HCT116 (cell line): ENCODE measurements around the gene CAPZA2. TPM values are rescaled to one million over a fixed set of nuclear protein-coding genes. Genes with fewer than 3 reads are reported as not detected.

ENCODE experiments used
- ATAC-seq: fragments of 200-7000 bp; cut with Tn5 transposase; 2 replicates; pipeline ENCODE4 v1.9.1; 2020; ENCODE audit warnings: mild to moderate bottlenecking, moderate library complexity
- BruUV-seq: library from RNA; stranded (reverse); fragments of 400-500 nt; replicated peaks from 2 replicates; lab custom pipeline; 2021; lab: Mats Ljungman, UMichigan
- CTCF ChIA-PET: fragments of 300-600 bp; sonication (Branson Sonifier 250); formaldehyde crosslinking; loops from one replicate; lab custom pipeline; 2021; ENCODE audit warnings: antibody characterized with exemption; lab: Charles Lee
- POLR2A ChIA-PET: fragments of 300-600, 350-600 bp; sonication (Branson Sonifier 250); formaldehyde crosslinking; loops from one replicate; lab custom pipeline; 2021; ENCODE audit warnings: antibody characterized with exemption; lab: Charles Lee
- RAD21 ChIA-PET, 2 experiments: fragments of 300-600 bp; sonication (Branson Sonifier 250); formaldehyde crosslinking; loops; one replicate each; lab custom pipeline; 2023; ENCODE audit warnings: low total read pairs in 2 of 2; ENCODE audit not compliant: uncharacterized antibody in 2 of 2, unreplicated experiment in 2 of 2, low non-redundant PET in 1 of 2; lab: Charles Lee
- DNase-seq: peaks from one replicate; pipeline ENCODE4 v3.0.0-alpha.2; 2010; ENCODE audit warnings: low read depth, low spot score
- H2AFZ ChIP-seq: fragments of 200-600 bp; shearing (Covaris generic), sonication (generic); 2 replicates; pipeline ENCODE4 v1.6.1; 2017; ENCODE audit warnings: low read depth, mixed run types, mixed read lengths, antibody characterized with exemption, low read length; ENCODE audit not compliant: poor library complexity, severe bottlenecking
- H3K27ac ChIP-seq: 2 replicates; pipeline ENCODE4 v1.5.1; 2012; ENCODE audit warnings: low read depth, low read length
- H3K27me3 ChIP-seq: fragments of 200-600 bp; sonication (generic); 2 replicates; pipeline ENCODE4 v1.6.1; 2016; ENCODE audit warnings: mixed run types, low read length, mixed read lengths; ENCODE audit not compliant: insufficient read depth
- H3K36me3 ChIP-seq, 2 experiments: fragments of 200-500 bp in 1 of 2; fragments of 200-600 bp in 1 of 2; sonication (Bioruptor generic) in 1 of 2; sonication (generic) in 1 of 2; 2 replicates each; pipeline versions ENCODE4 v1.5.1 to v1.6.1; 2014 to 2016; ENCODE audit warnings: low read length in 2 of 2, inconsistent platforms in 1 of 2, mixed read lengths in 1 of 2, mixed run types in 1 of 2; ENCODE audit not compliant: insufficient read depth in 2 of 2, control insufficient read depth in 1 of 2
- H3K4me1 ChIP-seq, 2 experiments: fragments of 200-600 bp in 1 of 2; sonication (generic) in 1 of 2; 2 replicates each; pipeline versions ENCODE4 v1.5.1 to v1.6.1; 2012 to 2017; ENCODE audit warnings: low read length in 2 of 2, inconsistent platforms in 1 of 2, mild to moderate bottlenecking in 1 of 2, mixed read lengths in 1 of 2, mixed run types in 1 of 2, moderate library complexity in 1 of 2; ENCODE audit not compliant: insufficient read depth in 2 of 2, control insufficient read depth in 1 of 2
- H3K4me2 ChIP-seq: fragments of 200-600 bp; sonication (generic); 2 replicates; pipeline ENCODE4 v1.6.1; 2017; ENCODE audit warnings: mixed run types, low read length, mixed read lengths
- H3K4me3 ChIP-seq, 2 experiments: fragments of 200-600 bp in 1 of 2; sonication (generic) in 1 of 2; replicated peaks in 1 of 2; 2 replicates each; pipeline ENCODE4 v1.5.1; 2011 to 2016; ENCODE audit warnings: low read length in 2 of 2, control low read depth in 1 of 2, low read depth in 1 of 2, mild to moderate bottlenecking in 1 of 2, mixed read lengths in 1 of 2, mixed run types in 1 of 2
- H3K79me2 ChIP-seq: fragments of 200-600 bp; sonication (generic); 2 replicates; pipeline ENCODE4 v1.6.1; 2017; ENCODE audit warnings: mild to moderate bottlenecking, mixed run types, low read length, moderate library complexity, mixed read lengths; ENCODE audit not compliant: insufficient read depth
- H3K9ac ChIP-seq: fragments of 200-600 bp; sonication (generic); 2 replicates; pipeline ENCODE4 v1.6.1; 2016; ENCODE audit warnings: low read length, mixed read lengths
- H3K9me2 ChIP-seq: fragments of 200-600 bp; sonication (generic), shearing (Covaris generic); 2 replicates; pipeline ENCODE4 v1.6.1; 2017; ENCODE audit warnings: mixed run types, mild to moderate bottlenecking, moderate library complexity; ENCODE audit not compliant: insufficient read depth
- H3K9me3 ChIP-seq, 2 experiments: fragments of 200-500 bp in 1 of 2; fragments of 200-600 bp in 1 of 2; sonication (Bioruptor generic) in 1 of 2; sonication (generic) in 1 of 2; 2 replicates each; pipeline ENCODE4 v1.6.1; 2014 to 2017; ENCODE audit warnings: low read length in 2 of 2, mixed read lengths in 2 of 2, inconsistent platforms in 1 of 2, low read depth in 1 of 2, mild to moderate bottlenecking in 1 of 2, mixed run types in 1 of 2, moderate library complexity in 1 of 2; ENCODE audit not compliant: control insufficient read depth in 1 of 2, insufficient read depth in 1 of 2
- H4K20me1 ChIP-seq: fragments of 200-600 bp; sonication (generic), shearing (Covaris generic); 2 replicates; pipeline ENCODE4 v1.6.1; 2017; ENCODE audit warnings: mixed run types, mild to moderate bottlenecking, moderate library complexity; ENCODE audit not compliant: insufficient read depth
- CEBPB ChIP-seq: IDR thresholded peaks from 2 replicates; pipeline ENCODE4 v1.6.1; 2012; ENCODE audit warnings: low read depth
- EGR1 ChIP-seq: IDR thresholded peaks from 2 replicates; pipeline ENCODE4 v1.6.1; 2012; ENCODE audit warnings: low read depth
- ELF1 ChIP-seq: IDR thresholded peaks from 2 replicates; pipeline ENCODE4 v1.6.1; 2012; ENCODE audit warnings: low read depth, borderline replicate concordance
- POLR2A ChIP-seq: IDR thresholded peaks from 2 replicates; pipeline ENCODE4 v1.7.0; 2011; ENCODE audit warnings: borderline replicate concordance; ENCODE audit not compliant: insufficient read depth, insufficient read length; ENCODE audit errors: extremely low read depth
- POLR2AphosphoS5 ChIP-seq: IDR thresholded peaks from 2 replicates; pipeline ENCODE4 v1.6.1; 2011; ENCODE audit warnings: mild to moderate bottlenecking, low read depth, low read length, moderate library complexity
- RAD21 ChIP-seq: IDR thresholded peaks from 2 replicates; pipeline ENCODE4 v1.6.1; 2012; ENCODE audit warnings: low read depth, mild to moderate bottlenecking
- SIN3A ChIP-seq: IDR thresholded peaks from 2 replicates; pipeline ENCODE4 v1.6.1; 2012; ENCODE audit warnings: low read depth
- TCF7L2 ChIP-seq: IDR thresholded peaks from 2 replicates; pipeline ENCODE4 v1.7.0; 2011; ENCODE audit warnings: borderline replicate concordance, inconsistent platforms; ENCODE audit not compliant: insufficient read depth, insufficient read length; ENCODE audit errors: extremely low read depth
- ZBTB33 ChIP-seq: IDR thresholded peaks from 2 replicates; pipeline ENCODE4 v1.6.1; 2011; ENCODE audit warnings: mild to moderate bottlenecking, low read length, moderate library complexity; ENCODE audit not compliant: insufficient replicate concordance; ENCODE audit errors: extremely low read depth
- intact Hi-C: fragments of 100-400 bp; cut with micrococcal nuclease; formaldehyde crosslinking; loops from 2 replicates; pipeline ENCODE4 v1.10.0; 2022
- total RNA-seq: library from RNA; stranded (reverse); gene quantifications from one replicate; pipeline ENCODE4 v1.2.1, GENCODE V29; 2021; ENCODE audit not compliant: unreplicated experiment

Gene CAPZA2
- total RNA-seq, 1 experiment from 2014 or later, result 135 TPM

GRCh38 chr7:116911801-116912200 lies 49.4 kb downstream of the CAPZA2 start:
- TF ChIP-seq ZBTB33, result no peak
- TF ChIP-seq POLR2AphosphoS5, result no peak
- no peak for TF ChIP-seq POLR2A
- TF ChIP-seq SIN3A, result no peak
- TF ChIP-seq ELF1, result no peak
- TF ChIP-seq CEBPB, result no peak
- TF ChIP-seq RAD21, result no peak
- TF ChIP-seq EGR1, result no peak
- TF ChIP-seq TCF7L2, result no peak
- BruUV-seq, result no TSS peak
- intact Hi-C loops, result no loop called here
- H4K20me1 ChIP-seq, result no peaks in the 10 kb centered on the region
- no peaks in the 10 kb centered on the region for H3K9me2 ChIP-seq
- no peak overlapping the region for H3K4me2 ChIP-seq
- DNase-seq (no peak), ATAC-seq (no peak)
- H3K4me3 ChIP-seq, result no peak overlapping the region
- no peaks in the 10 kb centered on the region for H3K9me3 ChIP-seq
- CTCF ChIA-PET, result no interaction called here
- H3K4me1 ChIP-seq, result no peaks in the 10 kb centered on the region
- POLR2A ChIA-PET, result no interaction called here
- H2AFZ ChIP-seq, result no peak overlapping the region
- H3K9ac ChIP-seq, result no peak overlapping the region
- RAD21 ChIA-PET, result no interaction called here
- no peak overlapping the region for H3K27ac ChIP-seq
- peaks cover 18% of the 10 kb centered on the region for H3K79me2 ChIP-seq
- peaks cover 31 to 42% of the 10 kb centered on the region in 2 experiments for H3K36me3 ChIP-seq
- H3K27me3 ChIP-seq, result no peaks in the 10 kb centered on the region
